DND-41 (cell line): ENCODE measurements around the gene SPTSSA.

Source experiments
- CTCF ChIP-seq: IDR thresholded peaks from 2 replicates; pipeline ENCODE4 v1.5.1; 2012; ENCODE audit warnings: borderline replicate concordance, low read length, moderate library complexity, mild to moderate bottlenecking; ENCODE audit not compliant: poor library complexity, severe bottlenecking; ENCODE audit errors: extremely low read depth
- EZH2 ChIP-seq: IDR thresholded peaks from 3 replicates; pipeline ENCODE4 v1.6.1; 2012; ENCODE audit warnings: borderline replicate concordance, low read depth, mild to moderate bottlenecking, moderate library complexity, low read length, inconsistent platforms; ENCODE audit not compliant: severe bottlenecking

GRCh38 chr14:34424488-34424887 is 37.6 kb downstream of the SPTSSA start:
- no peak for TF ChIP-seq CTCF
- no peak for TF ChIP-seq EZH2
